ENCODE data around the gene SIDT1.
A peak's percentile ranks its signal among the peaks of the same experiment; 100 is the strongest.

The SIDT1 gene

GRCh38 chr3:113648524-113648923 is 116.2 kb downstream of the SIDT1 start:
- Histone ChIP-seq H3K4me1 (ENCODE audit: control insufficient read depth, insufficient read depth, low read length) (no peaks in the 10 kb centered on the region), H3K4me3 (ENCODE audit: low read length) (no peak overlapping the region), H3K36me3 (ENCODE audit: insufficient read depth, low read length) (no peaks in the 10 kb centered on the region), H3K9ac (ENCODE audit: low read depth, low read length) (no peak overlapping the region), H3K9me3 (replicated peaks; ENCODE audit: low read length) (peaks cover 8% of the 10 kb centered on the region), H3K4me2 (ENCODE audit: low read length) (no peak overlapping the region), H3K27me3 (ENCODE audit: control insufficient read depth, insufficient read depth, low read length) (no peaks in the 10 kb centered on the region)

- H3K36me3 ChIP-seq (ENCODE audit: insufficient read depth, low read length): no peaks in the 10 kb centered on the region
- H3K9ac ChIP-seq (ENCODE audit: low read depth, low read length): no peak overlapping the region
- H3K4me1 ChIP-seq (ENCODE audit: control insufficient read depth, insufficient read depth, low read length): no peaks in the 10 kb centered on the region
- no peak overlapping the region for H3K4me3 ChIP-seq (ENCODE audit: low read length)
- H3K27me3 ChIP-seq (ENCODE audit: control insufficient read depth, insufficient read depth, low read length): no peaks in the 10 kb centered on the region
- H3K9me3 ChIP-seq (replicated peaks; ENCODE audit: low read length): peaks cover 4% of the 10 kb centered on the region
- H3K4me2 ChIP-seq (ENCODE audit: low read length): no peak overlapping the region
Measured at GRCh38 chr3:113649174-113649845, 117.0 kb downstream of the SIDT1 start.

- Histone ChIP-seq H3K4me1 (ENCODE audit: control insufficient read depth, insufficient read depth, low read length) (no peaks in the 10 kb centered on the region), H3K9me3 (replicated peaks; ENCODE audit: low read length) (no peaks in the 10 kb centered on the region), H3K4me3 (ENCODE audit: low read length) (no peak overlapping the region), H3K27me3 (ENCODE audit: control insufficient read depth, insufficient read depth, low read length) (no peaks in the 10 kb centered on the region), H3K36me3 (ENCODE audit: insufficient read depth, low read length) (peaks cover 24% of the 10 kb centered on the region), H3K9ac (ENCODE audit: low read depth, low read length) (no peak overlapping the region), H3K4me2 (ENCODE audit: low read length) (no peak overlapping the region)
Measured at GRCh38 chr3:113654310-113654709, 122.0 kb downstream of the SIDT1 start.

- H3K4me1 ChIP-seq (ENCODE audit: control insufficient read depth, insufficient read depth, low read length): no peaks in the 10 kb centered on the region
Measured at GRCh38 chr3:113654851-113655250, 122.5 kb downstream of the SIDT1 start.

GRCh38 chr3:113658107-113658506 is 125.8 kb downstream of the SIDT1 start:
- Histone ChIP-seq H3K4me3 (ENCODE audit: low read length) (no peak overlapping the region), H3K9me3 (replicated peaks; ENCODE audit: low read length) (no peaks in the 10 kb centered on the region), H3K27me3 (ENCODE audit: control insufficient read depth, insufficient read depth, low read length) (no peaks in the 10 kb centered on the region), H3K4me1 (ENCODE audit: control insufficient read depth, insufficient read depth, low read length) (peaks cover 15% of the 10 kb centered on the region), H3K36me3 (ENCODE audit: insufficient read depth, low read length) (peaks cover 38% of the 10 kb centered on the region), H3K4me2 (ENCODE audit: low read length) (no peak overlapping the region), H3K9ac (ENCODE audit: low read depth, low read length) (no peak overlapping the region)

More at GRCh38 chr3:113654851-113655250, 122.5 kb downstream of the SIDT1 start:
- H3K4me2 ChIP-seq (ENCODE audit: low read length): no peak overlapping the region
- H3K9ac ChIP-seq (ENCODE audit: low read depth, low read length): no peak overlapping the region
- H3K9me3 ChIP-seq (replicated peaks; ENCODE audit: low read length): no peaks in the 10 kb centered on the region
- no peak overlapping the region for H3K4me3 ChIP-seq (ENCODE audit: low read length)
- H3K36me3 ChIP-seq (ENCODE audit: insufficient read depth, low read length): peaks cover 29% of the 10 kb centered on the region
- no peaks in the 10 kb centered on the region for H3K27me3 ChIP-seq (ENCODE audit: control insufficient read depth, insufficient read depth, low read length)

GRCh38 chr3:113659101-113659541 is 126.8 kb downstream of the SIDT1 start:
- H3K9ac ChIP-seq (ENCODE audit: low read depth, low read length): no peak overlapping the region
- peaks cover 15% of the 10 kb centered on the region for H3K4me1 ChIP-seq (ENCODE audit: control insufficient read depth, insufficient read depth, low read length)
- H3K9me3 ChIP-seq (replicated peaks; ENCODE audit: low read length): no peaks in the 10 kb centered on the region
- no peak overlapping the region for H3K4me3 ChIP-seq (ENCODE audit: low read length)
- H3K36me3 ChIP-seq (ENCODE audit: insufficient read depth, low read length): peaks cover 38% of the 10 kb centered on the region
- H3K4me2 ChIP-seq (ENCODE audit: low read length): no peak overlapping the region
- no peaks in the 10 kb centered on the region for H3K27me3 ChIP-seq (ENCODE audit: control insufficient read depth, insufficient read depth, low read length)

- Histone ChIP-seq H3K4me1 (ENCODE audit: control insufficient read depth, insufficient read depth, low read length) (peaks cover 15% of the 10 kb centered on the region), H3K4me2 (ENCODE audit: low read length) (no peak overlapping the region), H3K36me3 (ENCODE audit: insufficient read depth, low read length) (peaks cover 35% of the 10 kb centered on the region), H3K4me3 (ENCODE audit: low read length) (no peak overlapping the region), H3K9me3 (replicated peaks; ENCODE audit: low read length) (no peaks in the 10 kb centered on the region), H3K9ac (ENCODE audit: low read depth, low read length) (no peak overlapping the region), H3K27me3 (ENCODE audit: control insufficient read depth, insufficient read depth, low read length) (no peaks in the 10 kb centered on the region)
Measured at GRCh38 chr3:113659996-113660395, 127.6 kb downstream of the SIDT1 start.

GRCh38 chr3:113660458-113660857 is 128.1 kb downstream of the SIDT1 start:
- Histone ChIP-seq H3K27me3 (ENCODE audit: control insufficient read depth, insufficient read depth, low read length) (no peaks in the 10 kb centered on the region), H3K4me3 (ENCODE audit: low read length) (peak overlapping the region; percentile 25), H3K4me2 (ENCODE audit: low read length) (peak overlapping the region; percentile 33), H3K9ac (ENCODE audit: low read depth, low read length) (peak overlapping the region; percentile 43), H3K4me1 (ENCODE audit: control insufficient read depth, insufficient read depth, low read length) (peaks cover 15% of the 10 kb centered on the region), H3K9me3 (replicated peaks; ENCODE audit: low read length) (no peaks in the 10 kb centered on the region), H3K36me3 (ENCODE audit: insufficient read depth, low read length) (peaks cover 34% of the 10 kb centered on the region)

GRCh38 chr3:113660896-113661295 is 128.5 kb downstream of the SIDT1 start:
- H3K9ac ChIP-seq (ENCODE audit: low read depth, low read length): peak overlapping the region; percentile 43
- H3K36me3 ChIP-seq (ENCODE audit: insufficient read depth, low read length): peaks cover 34% of the 10 kb centered on the region
- no peaks in the 10 kb centered on the region for H3K27me3 ChIP-seq (ENCODE audit: control insufficient read depth, insufficient read depth, low read length)
- H3K4me2 ChIP-seq (ENCODE audit: low read length): peak overlapping the region; percentile 33
- peaks cover 15% of the 10 kb centered on the region for H3K4me1 ChIP-seq (ENCODE audit: control insufficient read depth, insufficient read depth, low read length)
- H3K9me3 ChIP-seq (replicated peaks; ENCODE audit: low read length): no peaks in the 10 kb centered on the region
- peak overlapping the region; percentile 25 for H3K4me3 ChIP-seq (ENCODE audit: low read length)

- H3K9me3 ChIP-seq (replicated peaks; ENCODE audit: low read length): no peaks in the 10 kb centered on the region
- no peaks in the 10 kb centered on the region for H3K27me3 ChIP-seq (ENCODE audit: control insufficient read depth, insufficient read depth, low read length)
- H3K4me1 ChIP-seq (ENCODE audit: control insufficient read depth, insufficient read depth, low read length): peaks cover 17% of the 10 kb centered on the region
- no peak overlapping the region for H3K4me3 ChIP-seq (ENCODE audit: low read length)
- no peak overlapping the region for H3K9ac ChIP-seq (ENCODE audit: low read depth, low read length)
- no peak overlapping the region for H3K4me2 ChIP-seq (ENCODE audit: low read length)
- H3K36me3 ChIP-seq (ENCODE audit: insufficient read depth, low read length): peaks cover 26% of the 10 kb centered on the region
Measured at GRCh38 chr3:113662824-113663223, 130.5 kb downstream of the SIDT1 start.

GRCh38 chr3:113663324-113663750 is 131.0 kb downstream of the SIDT1 start:
- Histone ChIP-seq H3K36me3 (ENCODE audit: insufficient read depth, low read length) (peaks cover 22% of the 10 kb centered on the region), H3K27me3 (ENCODE audit: control insufficient read depth, insufficient read depth, low read length) (no peaks in the 10 kb centered on the region), H3K4me1 (ENCODE audit: control insufficient read depth, insufficient read depth, low read length) (peaks cover 22% of the 10 kb centered on the region), H3K9ac (ENCODE audit: low read depth, low read length) (no peak overlapping the region), H3K4me2 (ENCODE audit: low read length) (no peak overlapping the region), H3K4me3 (ENCODE audit: low read length) (no peak overlapping the region), H3K9me3 (replicated peaks; ENCODE audit: low read length) (no peaks in the 10 kb centered on the region)

- Histone ChIP-seq H3K9me3 (replicated peaks; ENCODE audit: low read length) (no peaks in the 10 kb centered on the region), H3K27me3 (ENCODE audit: control insufficient read depth, insufficient read depth, low read length) (no peaks in the 10 kb centered on the region), H3K9ac (ENCODE audit: low read depth, low read length) (no peak overlapping the region), H3K36me3 (ENCODE audit: insufficient read depth, low read length) (peaks cover 19% of the 10 kb centered on the region), H3K4me2 (ENCODE audit: low read length) (no peak overlapping the region), H3K4me3 (ENCODE audit: low read length) (no peak overlapping the region), H3K4me1 (ENCODE audit: control insufficient read depth, insufficient read depth, low read length) (peaks cover 26% of the 10 kb centered on the region)
Measured at GRCh38 chr3:113663761-113664160, 131.4 kb downstream of the SIDT1 start.
